Astrocyte of the cerebellum (primary cell): ENCODE measurements around the gene KCNMA1.

Experiments
- DNase-seq: peaks from one replicate; pipeline ENCODE4 v3.0.0-alpha.2; 2011; ENCODE audit warnings: low read depth
- H3K4me3 ChIP-seq: 2 replicates; pipeline ENCODE4 v1.5.1; 2011; ENCODE audit warnings: mild to moderate bottlenecking, low read depth, low read length, moderate library complexity
- CTCF ChIP-seq: IDR thresholded peaks from 2 replicates; pipeline ENCODE4 v1.5.1; 2012; ENCODE audit warnings: low read length, low read depth, moderate library complexity, mild to moderate bottlenecking; ENCODE audit errors: missing control alignments
- in situ Hi-C: cut with HindIII; loops from 2 replicates; pipeline ENCODE4 v1.10.0; 2017; ENCODE audit warnings: low sequenced_read_pairs

KCNMA1 gene

GRCh38 chr10:77244286-77244685 is 393.3 kb downstream of the KCNMA1 start:
- in situ Hi-C loops = no loop called here
- no peak overlapping the region for H3K4me3 ChIP-seq
- DNase-seq = no peak
- TF ChIP-seq CTCF = no peak

GRCh38 chr10:77241350-77241725 is 396.3 kb downstream of the KCNMA1 start:
- no peak overlapping the region for H3K4me3 ChIP-seq
- no peak for DNase-seq
- no peak for TF ChIP-seq CTCF
- in situ Hi-C loops = no loop called here

GRCh38 chr10:77240706-77241349 is 396.8 kb downstream of the KCNMA1 start:
- no peak for TF ChIP-seq CTCF
- in situ Hi-C loops = no loop called here
- DNase-seq = no peak
- no peak overlapping the region for H3K4me3 ChIP-seq

GRCh38 chr10:77240041-77240652 is 397.5 kb downstream of the KCNMA1 start:
- no peak overlapping the region for H3K4me3 ChIP-seq
- no peak for TF ChIP-seq CTCF
- no peak for DNase-seq
- in situ Hi-C loops = no loop called here

GRCh38 chr10:77237120-77237519 is 400.5 kb downstream of the KCNMA1 start:
- in situ Hi-C loops = no loop called here
- no peak overlapping the region for H3K4me3 ChIP-seq
- DNase-seq = no peak
- TF ChIP-seq CTCF = no peak

GRCh38 chr10:77236700-77237099 is 400.9 kb downstream of the KCNMA1 start:
- in situ Hi-C loops = no loop called here
- H3K4me3 ChIP-seq = no peak overlapping the region
- DNase-seq = no peak
- TF ChIP-seq CTCF = no peak
